ENCODE results near the gene GABRB1.

The GABRB1 gene

GRCh38 chr4:47209833-47210232 lies 178.5 kb downstream of the GABRB1 start:
- H3K4me2 ChIP-seq (ENCODE audit: low read length) = no peak overlapping the region
- H2AFZ ChIP-seq (ENCODE audit: low read depth, low read length) = no peak overlapping the region
- no peaks in the 10 kb centered on the region for H3K36me3 ChIP-seq (replicated peaks; ENCODE audit: low read depth, low read length)
- H3K27me3 ChIP-seq (ENCODE audit: low read depth, low read length) = no peaks in the 10 kb centered on the region
- H4K20me1 ChIP-seq (ENCODE audit: insufficient read depth, low read length) = no peaks in the 10 kb centered on the region
- no peak overlapping the region for H3K4me3 ChIP-seq (ENCODE audit: low read length)
- H3K9me3 ChIP-seq (ENCODE audit: insufficient read depth, low read length) = no peaks in the 10 kb centered on the region
- no peak for TF ChIP-seq EZH2phosphoT487 (IDR thresholded peaks at IDR 0.05; ENCODE audit: low read depth)
- TF ChIP-seq, protein P1, sequence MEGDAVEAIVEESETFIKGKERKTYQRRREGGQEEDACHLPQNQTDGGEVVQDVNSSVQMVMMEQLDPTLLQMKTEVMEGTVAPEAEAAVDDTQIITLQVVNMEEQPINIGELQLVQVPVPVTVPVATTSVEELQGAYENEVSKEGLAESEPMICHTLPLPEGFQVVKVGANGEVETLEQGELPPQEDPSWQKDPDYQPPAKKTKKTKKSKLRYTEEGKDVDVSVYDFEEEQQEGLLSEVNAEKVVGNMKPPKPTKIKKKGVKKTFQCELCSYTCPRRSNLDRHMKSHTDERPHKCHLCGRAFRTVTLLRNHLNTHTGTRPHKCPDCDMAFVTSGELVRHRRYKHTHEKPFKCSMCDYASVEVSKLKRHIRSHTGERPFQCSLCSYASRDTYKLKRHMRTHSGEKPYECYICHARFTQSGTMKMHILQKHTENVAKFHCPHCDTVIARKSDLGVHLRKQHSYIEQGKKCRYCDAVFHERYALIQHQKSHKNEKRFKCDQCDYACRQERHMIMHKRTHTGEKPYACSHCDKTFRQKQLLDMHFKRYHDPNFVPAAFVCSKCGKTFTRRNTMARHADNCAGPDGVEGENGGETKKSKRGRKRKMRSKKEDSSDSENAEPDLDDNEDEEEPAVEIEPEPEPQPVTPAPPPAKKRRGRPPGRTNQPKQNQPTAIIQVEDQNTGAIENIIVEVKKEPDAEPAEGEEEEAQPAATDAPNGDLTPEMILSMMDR (IDR thresholded peaks at IDR 0.05; ENCODE audit: low read depth, low read length) = no peak
- H3K79me2 ChIP-seq (ENCODE audit: low read length) = no peaks in the 10 kb centered on the region
- no peak overlapping the region for H3K27ac ChIP-seq (ENCODE audit: low read length)
- peaks cover 8% of the 10 kb centered on the region for H3K4me1 ChIP-seq (ENCODE audit: low read length)
- no peak overlapping the region for H3K9ac ChIP-seq (ENCODE audit: low read length)

- H3K27ac ChIP-seq (ENCODE audit: low read length) = no peak overlapping the region
- no peak overlapping the region for H3K9ac ChIP-seq (ENCODE audit: low read length)
- H3K9me3 ChIP-seq (ENCODE audit: insufficient read depth, low read length) = no peaks in the 10 kb centered on the region
- no peaks in the 10 kb centered on the region for H3K79me2 ChIP-seq (ENCODE audit: low read length)
- no peaks in the 10 kb centered on the region for H3K36me3 ChIP-seq (replicated peaks; ENCODE audit: low read depth, low read length)
- H4K20me1 ChIP-seq (ENCODE audit: insufficient read depth, low read length) = no peaks in the 10 kb centered on the region
- H2AFZ ChIP-seq (ENCODE audit: low read depth, low read length) = no peak overlapping the region
- H3K4me2 ChIP-seq (ENCODE audit: low read length) = no peak overlapping the region
- H3K27me3 ChIP-seq (ENCODE audit: low read depth, low read length) = no peaks in the 10 kb centered on the region
- no peak for TF ChIP-seq EZH2phosphoT487 (IDR thresholded peaks at IDR 0.05; ENCODE audit: low read depth)
- TF ChIP-seq, protein P1 (IDR thresholded peaks at IDR 0.05; ENCODE audit: low read depth, low read length) = no peak
- H3K4me3 ChIP-seq (ENCODE audit: low read length) = no peak overlapping the region
- H3K4me1 ChIP-seq (ENCODE audit: low read length) = peaks cover 8% of the 10 kb centered on the region
Observed at GRCh38 chr4:47210828-47211227, 179.5 kb downstream of the GABRB1 start.

DNA sequence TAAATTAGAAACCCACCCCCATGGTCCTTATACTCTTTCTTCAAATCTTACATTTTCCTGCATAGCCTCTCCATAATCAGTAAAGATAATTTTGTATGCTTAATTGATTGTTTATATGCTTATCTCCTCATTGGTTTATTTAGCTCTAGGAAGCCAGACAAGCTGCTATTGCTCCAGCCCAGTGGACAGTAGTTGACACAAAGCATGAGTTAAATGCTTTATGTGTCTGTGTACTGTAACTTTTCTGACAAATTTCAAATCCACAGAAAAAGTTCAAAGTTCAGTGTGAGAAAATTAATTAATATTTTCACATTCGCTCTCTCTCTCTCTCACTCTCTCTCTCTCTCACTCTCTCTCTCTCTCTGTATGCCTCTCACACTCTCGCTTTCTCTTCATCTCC lies 181.7 kb downstream of the GABRB1 start:
- no peaks in the 10 kb centered on the region for H3K27me3 ChIP-seq (ENCODE audit: low read depth, low read length)
- H3K79me2 ChIP-seq (ENCODE audit: low read length) = no peaks in the 10 kb centered on the region
- H3K4me3 ChIP-seq (ENCODE audit: low read length) = peak overlapping the region; percentile 39; the same call in 1 of the 2 replicates
- H3K4me1 ChIP-seq (ENCODE audit: low read length) = peaks cover 8% of the 10 kb centered on the region
- no peak for TF ChIP-seq EZH2phosphoT487 (IDR thresholded peaks at IDR 0.05; ENCODE audit: low read depth)
- TF ChIP-seq, protein P1 (IDR thresholded peaks at IDR 0.05; ENCODE audit: low read depth, low read length) = no peak
- no peaks in the 10 kb centered on the region for H3K36me3 ChIP-seq (replicated peaks; ENCODE audit: low read depth, low read length)
- no peaks in the 10 kb centered on the region for H4K20me1 ChIP-seq (ENCODE audit: insufficient read depth, low read length)
- no peak overlapping the region; the same call in 1 of the 2 replicates for H3K9ac ChIP-seq (ENCODE audit: low read length)
- H2AFZ ChIP-seq (ENCODE audit: low read depth, low read length) = peak overlapping the region; percentile 39; the same call in 1 of the 2 replicates
- no peaks in the 10 kb centered on the region for H3K9me3 ChIP-seq (ENCODE audit: insufficient read depth, low read length)
- peak overlapping the region; percentile 48 for H3K4me2 ChIP-seq (ENCODE audit: low read length)
- H3K27ac ChIP-seq (ENCODE audit: low read length) = no peak overlapping the region

- H4K20me1 ChIP-seq (ENCODE audit: insufficient read depth, low read length) = no peaks in the 10 kb centered on the region
- no peak overlapping the region; the same call in 1 of the 2 replicates for H3K9ac ChIP-seq (ENCODE audit: low read length)
- H3K4me1 ChIP-seq (ENCODE audit: low read length) = peaks cover 8% of the 10 kb centered on the region
- H2AFZ ChIP-seq (ENCODE audit: low read depth, low read length) = peak overlapping the region; percentile 39; the same call in 1 of the 2 replicates
- H3K27ac ChIP-seq (ENCODE audit: low read length) = no peak overlapping the region
- no peaks in the 10 kb centered on the region for H3K36me3 ChIP-seq (replicated peaks; ENCODE audit: low read depth, low read length)
- TF ChIP-seq, protein P1 (IDR thresholded peaks at IDR 0.05; ENCODE audit: low read depth, low read length) = peak; percentile 57
- TF ChIP-seq EZH2phosphoT487 (IDR thresholded peaks at IDR 0.05; ENCODE audit: low read depth) = no peak
- no peaks in the 10 kb centered on the region for H3K27me3 ChIP-seq (ENCODE audit: low read depth, low read length)
- peak overlapping the region; percentile 39; the same call in 1 of the 2 replicates for H3K4me3 ChIP-seq (ENCODE audit: low read length)
- H3K9me3 ChIP-seq (ENCODE audit: insufficient read depth, low read length) = no peaks in the 10 kb centered on the region
- H3K79me2 ChIP-seq (ENCODE audit: low read length) = no peaks in the 10 kb centered on the region
- peak overlapping the region; percentile 48 for H3K4me2 ChIP-seq (ENCODE audit: low read length)
Observed at GRCh38 chr4:47213539-47213938, 182.2 kb downstream of the GABRB1 start.
